NB4 (cell line): ENCODE measurements around the gene KCTD6.

Experiments used
- DNase-seq: peaks from one replicate; pipeline ENCODE4 v3.0.0; 2010; ENCODE audit warnings: low read depth
- H3K4me3 ChIP-seq: one replicate; pipeline ENCODE4 v1.5.1; 2011; ENCODE audit warnings: mild to moderate bottlenecking, low read depth, low read length, moderate library complexity
- CTCF ChIP-seq: IDR thresholded peaks from one replicate; pipeline ENCODE4 v1.5.1; 2012; ENCODE audit warnings: low read depth, low read length
- MAX ChIP-seq: IDR thresholded peaks from 2 replicates; pipeline ENCODE4 v1.6.1; 2011; ENCODE audit warnings: low read depth, low read length
- MYC ChIP-seq: IDR thresholded peaks from 2 replicates; pipeline ENCODE4 v1.6.1; 2011; ENCODE audit warnings: low read depth, low read length
- POLR2A ChIP-seq: IDR thresholded peaks from 2 replicates; pipeline ENCODE4 v1.6.1; 2011; ENCODE audit warnings: mild to moderate bottlenecking; ENCODE audit not compliant: insufficient read length; ENCODE audit errors: extremely low read depth

KCTD6 gene

GRCh38 chr3:58519668-58520402 is 27.9 kb downstream of the KCTD6 start:
- TF ChIP-seq CTCF (no peak), MYC (no peak), POLR2A (no peak), MAX (no peak)
- H3K4me3 ChIP-seq: no peak overlapping the region
- no peak for DNase-seq

DNA sequence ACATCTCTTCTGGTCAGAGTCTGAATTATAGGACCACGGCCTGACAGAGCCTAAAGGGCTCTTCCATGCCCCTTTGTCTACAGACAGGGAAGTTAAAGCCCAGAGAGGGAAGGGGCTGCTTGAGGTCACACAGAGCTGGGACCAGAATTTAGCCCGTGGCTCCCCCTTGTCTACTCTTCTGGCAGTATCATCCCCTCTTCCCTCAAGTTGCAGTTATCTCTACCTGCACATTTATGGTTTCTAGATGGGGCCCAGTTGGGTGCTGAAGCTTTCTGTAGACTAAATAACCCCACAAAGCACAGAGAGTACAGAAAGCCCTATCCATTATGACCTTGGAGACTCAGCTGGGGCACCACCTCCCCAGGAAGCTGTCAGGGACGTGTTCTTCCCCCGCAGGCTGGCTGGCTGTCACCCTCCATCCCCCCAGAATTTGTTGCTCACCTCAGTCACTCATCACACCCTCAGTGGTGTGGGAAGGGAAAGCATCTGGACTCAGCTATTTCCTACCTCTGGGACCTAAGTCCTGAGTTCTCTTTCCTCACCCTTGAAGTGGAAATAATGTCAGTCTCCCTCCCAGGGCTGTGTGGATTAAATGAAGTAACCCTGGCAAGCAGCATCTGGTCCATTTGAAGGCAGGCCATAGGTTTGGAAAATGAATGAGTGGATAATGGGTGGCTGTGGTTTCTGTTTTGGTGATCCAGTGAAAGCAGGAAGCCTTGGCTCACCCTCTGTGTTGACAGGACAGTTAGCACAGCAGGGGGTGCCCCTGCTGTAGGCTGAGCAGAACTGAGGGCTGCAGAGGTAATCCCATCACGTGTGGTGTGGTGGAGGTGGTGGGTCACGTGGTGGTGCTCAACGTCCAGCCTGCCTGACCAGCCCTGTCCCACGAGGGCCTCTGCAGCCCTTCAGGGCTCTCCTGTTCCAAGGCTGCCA is 28.8 kb downstream of the KCTD6 start:
- no peak overlapping the region for H3K4me3 ChIP-seq
- TF ChIP-seq MAX (peak; percentile 95), CTCF (no peak), MYC (peak; percentile 61), POLR2A (no peak)

GRCh38 chr3:58521336-58521670 is 29.4 kb downstream of the KCTD6 start:
- no peak for TF ChIP-seq MYC
- no peak for TF ChIP-seq POLR2A
- no peak for TF ChIP-seq CTCF
- no peak for TF ChIP-seq MAX
- no peak overlapping the region for H3K4me3 ChIP-seq
- DNase-seq: no peak

More for the DNA sequence above, 28.8 kb downstream of the KCTD6 start:
- peak; percentile 83 for DNase-seq

- peak; percentile 46 for DNase-seq
- no peak for TF ChIP-seq CTCF
- peak; percentile 35; the same call in 1 of the 2 replicates for TF ChIP-seq MAX
- peak; percentile 53 for TF ChIP-seq MYC
- no peak overlapping the region for H3K4me3 ChIP-seq
Observed at GRCh38 chr3:58521917-58522631, 30.2 kb downstream of the KCTD6 start.

DNA sequence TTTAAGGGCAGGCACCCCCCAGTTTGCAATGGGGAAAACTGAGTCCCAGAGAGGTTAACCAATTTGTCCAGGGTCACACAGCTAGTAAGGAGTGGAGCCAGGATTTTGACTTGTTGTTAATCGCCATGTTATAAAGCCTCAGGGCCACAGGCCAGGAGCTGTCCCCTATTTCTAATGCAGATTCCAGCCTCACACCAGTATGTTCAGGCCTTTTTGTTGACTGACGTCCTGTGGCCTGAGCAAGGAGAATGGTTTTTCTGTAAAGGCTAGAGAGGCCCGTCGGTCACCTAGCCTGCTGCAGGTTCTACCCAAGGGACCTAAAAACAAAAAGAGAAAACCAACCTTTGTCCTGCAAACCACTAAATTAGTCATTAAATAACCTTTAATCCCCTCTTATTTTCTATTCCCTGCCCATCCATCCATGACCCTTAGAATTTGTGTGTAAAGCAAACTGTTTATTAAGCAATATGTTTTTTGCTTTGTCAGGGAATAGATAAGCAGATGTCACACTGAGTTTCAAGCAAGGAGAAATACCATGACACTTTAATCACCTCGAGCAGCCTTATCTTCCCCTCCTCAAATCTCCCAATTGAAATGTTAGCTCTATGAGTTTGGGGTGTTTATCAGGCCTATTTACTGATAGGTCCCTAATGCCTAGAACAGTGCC is 31.0 kb downstream of the KCTD6 start:
- no peak overlapping the region for H3K4me3 ChIP-seq
- TF ChIP-seq MAX (no peak), MYC (no peak), POLR2A (no peak), CTCF (no peak)
- DNase-seq: no peak
